HG02759 (cell line): Measurements from ENCODE around the gene DIP2B.
"Not testable (repeated sequence)": the region's sequence is repeated elsewhere in the genome, so short reads cannot be mapped to it uniquely, and the experiment has no call there.

Experiments
- ATAC-seq: cut with Tn5 transposase; IDR thresholded peaks from one replicate; pipeline ENCODE4 v1.9.1; 2021; ENCODE audit warnings: mild to moderate bottlenecking, moderate library complexity; ENCODE audit not compliant: unreplicated experiment

DIP2B gene

DNA sequence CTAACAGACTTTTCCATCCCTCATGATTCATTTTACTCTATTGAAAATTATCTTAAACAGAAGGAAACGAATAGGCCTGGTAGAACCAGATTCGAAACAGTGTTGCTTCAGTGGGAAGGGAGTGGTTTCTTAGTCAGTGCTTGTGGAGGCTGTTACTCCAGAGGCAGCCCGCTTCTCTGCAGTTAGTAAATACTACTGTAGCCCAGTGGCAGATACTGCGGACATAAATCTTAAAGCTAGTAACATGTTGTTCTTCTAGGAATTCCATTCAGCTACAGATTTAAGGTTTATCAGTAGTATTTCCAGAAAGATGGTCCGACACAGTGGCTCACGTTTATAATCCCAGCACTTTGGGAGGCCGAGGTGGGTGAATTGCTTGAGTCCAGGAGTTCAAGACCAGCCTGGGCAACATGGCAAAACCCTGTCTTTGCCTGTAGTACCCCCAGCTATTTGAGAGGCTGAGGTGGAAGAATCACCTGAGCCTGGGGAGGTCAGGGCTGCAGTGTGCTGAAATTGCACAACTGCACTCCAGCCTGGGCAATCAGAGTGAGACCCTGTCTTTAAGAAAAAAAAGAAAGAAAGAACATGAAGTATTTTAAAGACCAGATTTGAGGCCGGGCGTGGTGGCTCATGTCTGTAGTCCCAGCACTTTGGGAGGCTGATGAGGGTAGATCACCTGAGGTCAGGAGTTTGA is 45.9 kb downstream of the DIP2B start:
- ATAC-seq = no peak

- ATAC-seq = no peak
These were observed 47.1 kb downstream of the DIP2B start for GRCh38 chr12:50551866-50552265.

- ATAC-seq = no peak
These were observed 49.9 kb downstream of the DIP2B start for GRCh38 chr12:50554651-50555050.

DNA sequence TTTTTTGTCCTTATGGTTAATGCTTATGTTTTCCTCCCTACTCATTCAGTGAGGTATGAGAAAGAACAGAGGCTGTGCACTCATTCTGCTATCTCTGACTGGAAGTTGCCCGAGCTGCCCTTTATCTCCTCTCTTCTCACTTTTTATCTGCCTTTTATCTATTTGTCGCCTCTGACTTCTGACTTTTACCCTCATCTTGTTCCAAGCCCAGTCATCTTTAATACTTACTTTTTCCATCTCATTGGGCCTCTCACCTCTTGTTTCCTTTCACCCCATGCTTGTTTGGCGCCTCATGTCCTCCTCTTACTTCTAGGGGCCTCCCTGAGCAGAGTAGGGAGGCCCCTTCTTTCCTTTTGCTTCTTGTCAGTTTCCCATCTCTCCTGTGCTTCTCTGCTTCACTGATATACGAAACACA is 50.7 kb downstream of the DIP2B start:
- no peak for ATAC-seq

DNA sequence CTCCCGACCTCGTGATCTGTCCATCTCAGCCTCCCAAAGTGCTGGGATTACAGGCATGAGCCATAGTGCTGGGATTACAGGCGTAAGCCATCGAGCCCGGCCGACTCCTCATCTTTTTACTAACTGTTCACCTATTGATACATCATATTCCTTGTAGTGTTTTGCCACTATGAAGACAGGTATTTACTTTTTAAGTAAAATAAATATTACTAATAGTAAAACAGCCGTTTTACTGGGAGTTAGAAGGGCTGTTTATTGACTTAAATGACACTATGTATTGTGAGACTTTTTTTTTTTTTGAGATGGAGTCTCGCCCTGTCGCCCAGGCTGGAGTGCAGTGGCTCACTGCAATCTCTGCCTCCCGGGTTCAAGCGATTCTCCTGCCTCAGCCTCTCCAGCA is 51.5 kb downstream of the DIP2B start:
- no peak for ATAC-seq

- ATAC-seq = not testable (repeated sequence)
These were observed 52.0 kb downstream of the DIP2B start for GRCh38 chr12:50556796-50557195.

DNA sequence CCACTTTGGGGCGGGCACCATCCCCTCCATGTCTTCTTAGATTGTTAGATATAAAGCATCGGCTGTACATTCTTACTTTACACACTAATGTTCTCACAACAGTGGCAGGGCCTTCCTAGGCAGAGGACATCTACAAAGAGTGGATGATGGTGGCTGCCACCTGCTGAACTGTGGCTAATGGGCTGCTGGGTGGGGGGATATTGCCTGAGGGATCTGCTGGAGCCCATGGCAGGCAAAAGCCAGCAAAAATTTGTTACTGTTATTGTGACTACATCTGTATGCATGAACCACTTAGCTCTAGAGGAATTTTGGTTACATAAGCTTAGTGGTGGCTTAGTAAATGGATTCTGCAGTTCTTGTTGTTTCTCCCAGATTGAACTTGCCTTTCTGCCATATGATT is 52.6 kb downstream of the DIP2B start:
- ATAC-seq = no peak

DNA sequence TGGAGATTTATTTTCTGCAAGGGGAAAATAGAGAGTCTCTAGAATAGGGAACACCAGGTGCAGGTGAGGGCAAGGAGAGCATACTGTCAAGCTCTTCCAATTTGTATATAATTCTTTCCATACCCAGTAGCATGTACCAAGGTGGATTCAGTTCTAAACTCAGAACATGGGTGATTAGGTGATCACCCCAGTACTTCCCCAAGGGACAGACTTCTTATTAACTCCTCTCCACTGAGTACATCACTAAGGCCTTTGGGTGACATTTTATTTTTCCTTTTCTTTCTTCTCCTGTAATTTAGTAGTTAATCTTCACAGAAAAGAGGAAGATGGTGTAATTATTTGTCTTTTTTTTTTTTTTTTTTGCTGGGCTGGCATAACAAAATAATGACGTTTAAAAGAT is 54.2 kb downstream of the DIP2B start:
- ATAC-seq = no peak

- ATAC-seq = no peak
These were observed 58.0 kb downstream of the DIP2B start for GRCh38 chr12:50562520-50563433.

GRCh38 chr12:50563434-50563787 is 58.6 kb downstream of the DIP2B start:
- ATAC-seq = no peak

DNA sequence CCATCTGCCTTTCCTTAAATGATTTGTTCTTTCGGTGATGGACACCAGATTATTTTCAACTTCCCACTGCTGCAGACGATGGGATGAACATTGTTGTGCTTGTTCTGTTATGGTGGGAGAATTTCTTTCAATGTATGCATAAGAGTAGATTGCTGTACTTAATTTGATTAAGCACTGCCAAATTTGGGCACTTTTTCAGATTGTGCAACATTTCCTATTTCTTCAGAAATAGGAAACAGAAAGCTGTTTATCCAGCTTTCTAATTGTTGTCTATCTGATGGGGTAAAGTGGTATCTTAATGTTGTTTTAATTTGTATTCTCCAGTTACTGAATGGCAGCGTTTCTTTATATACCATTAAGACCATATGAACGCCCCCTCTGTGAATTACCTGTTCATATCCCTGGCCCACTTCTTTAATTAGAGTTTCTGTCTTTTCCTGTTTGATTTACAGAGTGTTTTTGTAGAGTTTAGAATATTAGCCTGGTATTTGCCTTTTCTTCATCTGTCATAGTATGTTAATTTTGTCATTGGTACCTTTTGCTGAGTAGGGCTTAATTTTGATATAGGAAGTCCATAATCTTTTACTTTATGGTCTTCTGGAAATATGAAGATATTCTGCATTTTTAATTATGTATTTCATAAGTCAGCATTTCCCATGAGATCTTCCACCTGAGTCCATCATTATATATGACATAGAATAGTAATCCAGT is 59.6 kb downstream of the DIP2B start:
- no peak for ATAC-seq

DNA sequence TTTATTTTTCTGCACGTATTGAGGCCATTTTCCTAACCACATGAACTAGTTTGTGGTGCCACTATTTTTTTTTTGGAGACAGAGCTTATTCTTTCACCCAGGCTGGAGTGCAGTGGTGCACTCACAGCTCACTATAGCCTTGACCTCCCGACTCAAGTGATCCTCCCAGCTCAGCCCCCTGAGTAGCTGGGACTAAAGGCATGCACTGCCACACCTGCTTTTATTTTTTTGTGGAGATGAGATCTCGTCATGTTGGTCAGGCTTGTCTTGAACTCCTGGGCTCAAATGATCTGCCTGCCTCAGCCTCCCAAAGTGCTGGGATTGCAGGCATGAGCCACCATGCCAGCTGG is 60.1 kb downstream of the DIP2B start:
- ATAC-seq = no peak

DNA sequence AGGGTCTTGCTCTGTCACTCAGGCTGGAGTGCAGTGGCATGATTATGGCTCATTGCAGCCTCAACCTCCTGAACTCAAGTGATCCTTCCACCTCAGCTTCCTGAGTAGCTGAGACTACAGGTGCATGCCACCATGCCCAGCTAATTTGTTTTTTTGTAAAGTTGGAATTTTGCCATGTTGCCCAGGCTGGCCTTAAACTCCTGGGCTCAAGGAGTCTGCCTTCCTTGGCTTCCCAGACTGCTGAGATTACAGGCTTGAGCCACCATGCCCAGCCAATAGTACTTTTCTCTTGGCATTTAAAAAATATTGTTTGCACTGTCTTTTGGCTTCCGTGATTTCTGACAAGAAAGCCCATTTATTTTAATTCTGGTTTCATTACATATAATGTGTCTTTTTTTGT is 61.3 kb downstream of the DIP2B start:
- no peak for ATAC-seq

- ATAC-seq = no peak
These were observed 63.1 kb downstream of the DIP2B start for GRCh38 chr12:50567926-50568325.

DNA sequence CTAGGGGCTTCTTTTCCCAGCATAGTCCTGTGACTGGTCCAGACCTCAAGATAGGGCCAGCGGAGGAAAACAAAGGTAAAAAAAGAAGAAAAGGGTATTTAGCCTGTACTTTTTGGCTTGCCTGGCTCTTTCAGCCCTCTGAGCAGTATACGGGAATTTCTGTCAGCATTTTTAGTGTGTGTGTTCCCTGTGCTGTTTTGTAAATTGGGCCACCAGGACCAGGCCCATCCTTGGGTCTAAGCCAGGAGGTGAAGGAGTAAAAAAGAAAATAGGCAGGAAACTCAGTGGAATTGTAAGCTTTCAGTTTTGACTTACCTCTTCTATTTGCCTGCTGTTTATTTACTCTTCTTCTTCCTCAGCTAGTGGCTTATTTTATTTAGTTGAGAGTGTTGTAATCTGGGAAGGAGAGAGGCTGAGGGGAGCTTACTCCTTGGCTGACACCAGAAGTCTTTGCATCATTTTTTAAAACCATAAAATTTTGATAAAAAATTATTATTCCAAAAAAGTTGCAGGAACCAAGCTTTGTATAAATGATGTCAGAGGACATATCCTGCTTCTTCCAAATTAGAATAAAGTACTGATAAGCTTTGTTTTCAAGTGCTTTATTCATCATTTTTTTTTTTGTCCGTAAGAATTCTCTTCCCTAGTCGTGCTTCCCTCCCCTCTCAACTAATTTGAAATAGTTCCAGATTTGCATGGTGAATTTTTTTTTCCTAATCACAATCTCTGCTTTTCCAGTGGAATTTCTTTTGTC is 63.7 kb downstream of the DIP2B start:
- no peak for ATAC-seq

DNA sequence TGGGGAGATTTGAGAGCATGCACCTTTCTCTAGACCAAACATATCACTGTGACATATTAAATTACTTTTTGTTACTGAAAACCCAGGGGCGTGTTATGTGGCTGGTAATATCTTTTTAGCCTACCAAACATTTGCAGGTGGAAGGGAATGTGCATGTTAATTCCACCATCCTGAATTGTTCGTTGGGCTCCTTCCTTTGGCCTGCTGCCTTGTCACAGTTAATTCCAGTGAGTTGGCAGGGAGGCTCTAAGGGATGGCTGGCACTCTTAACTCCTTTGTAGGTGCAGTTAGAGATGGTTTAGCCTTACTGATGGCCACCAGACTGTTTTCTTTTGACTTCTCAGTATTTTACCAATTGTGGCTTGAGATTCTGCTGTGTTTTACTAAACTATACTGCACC is 64.5 kb downstream of the DIP2B start:
- ATAC-seq = no peak

- ATAC-seq = no peak
These were observed 65.1 kb downstream of the DIP2B start for GRCh38 chr12:50569876-50570275.

GRCh38 chr12:50571786-50572185 is 67.0 kb downstream of the DIP2B start:
- no peak for ATAC-seq

DNA sequence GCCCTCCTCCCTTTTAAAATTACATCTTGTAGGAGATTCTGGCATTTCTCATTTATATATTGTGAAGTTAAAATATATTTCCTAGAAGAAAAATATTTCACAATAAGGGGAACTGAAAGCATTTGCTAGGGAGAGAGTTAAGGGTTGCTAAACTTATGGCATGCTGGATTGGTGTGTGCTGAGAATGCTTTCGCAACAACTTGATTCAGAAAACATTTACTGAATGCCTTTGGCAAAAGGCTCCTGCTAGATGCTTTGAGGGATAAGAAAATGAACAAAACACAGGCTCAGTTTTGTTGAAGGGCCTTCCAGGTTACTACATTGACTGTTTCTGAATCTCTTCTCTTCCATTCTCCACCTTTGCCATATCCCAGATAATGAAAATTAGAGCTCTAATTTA is 67.5 kb downstream of the DIP2B start:
- no peak for ATAC-seq

- ATAC-seq = no peak
These were observed 68.0 kb downstream of the DIP2B start for GRCh38 chr12:50572760-50573159.

DNA sequence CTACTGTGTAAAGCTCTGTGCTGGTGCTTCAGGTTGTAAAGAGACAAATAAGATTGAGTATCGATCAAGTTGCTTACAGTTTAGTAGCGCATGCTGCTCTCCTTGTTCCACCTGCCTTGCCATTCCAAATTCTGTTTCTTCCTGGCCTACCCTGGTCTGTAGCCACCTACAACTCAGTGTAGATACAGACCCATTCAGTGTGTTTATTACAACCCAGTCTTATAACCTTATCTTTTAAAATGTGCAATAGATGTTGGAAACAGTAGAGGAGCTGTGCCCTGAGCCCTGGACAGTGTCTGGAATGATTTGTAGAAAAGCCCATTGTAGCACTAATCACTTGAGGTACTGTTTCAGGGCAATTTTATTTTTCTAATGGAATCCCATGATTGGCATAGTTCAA is 68.5 kb downstream of the DIP2B start:
- ATAC-seq = no peak
